ENCODE measurements around the gene RRP1. TPM values are rescaled to one million over a fixed set of nuclear protein-coding genes. Genes with fewer than 3 reads are reported as not detected.

RRP1 gene
- total RNA-seq, 1 experiment from 2014 or later: 76.7 TPM

- DNase-seq: no peak
- H3K9ac ChIP-seq (ENCODE audit: extremely low read depth, insufficient read length, low read length): no peak overlapping the region
- Mint-ChIP-seq H3K36me3 (ENCODE audit: insufficient read depth in 1 of 3, low read depth in 3 of 3) (no peaks in the 10 kb centered on the region), H3K9me3 (no peaks in the 10 kb centered on the region; a peak in 2 of 5 replicates), H3K27ac (no peak overlapping the region), H3K4me3 (no peak overlapping the region), H3K4me1 (peaks cover 16 to 18% of the 10 kb centered on the region in 2 experiments), H3K27me3 (ENCODE audit: low read depth) (peaks cover 2% of the 10 kb centered on the region)
- H4K20me1 ChIP-seq (ENCODE audit: control insufficient read depth, insufficient read depth, insufficient read length): no peaks in the 10 kb centered on the region
- H2BK15ac ChIP-seq (ENCODE audit: low read depth, low read length): no peak overlapping the region
- no peak overlapping the region for H4K5ac ChIP-seq (ENCODE audit: insufficient read length, low read depth, low read length)
- peaks cover 3% of the 10 kb centered on the region; the same call in 1 of the 2 replicates for H3K4me1 ChIP-seq (ENCODE audit: insufficient read depth, low read length)
- no peaks in the 10 kb centered on the region for H3K27me3 ChIP-seq (ENCODE audit: insufficient read depth, low read length)
- no peak overlapping the region for H3K56ac ChIP-seq (ENCODE audit: insufficient read length, low read depth, low read length)
- no peak overlapping the region for H3K18ac ChIP-seq (ENCODE audit: insufficient read length, low read depth, low read length)
- whole genome bisulfite sequencing (ENCODE audit: extremely low coverage, insufficient read length, low lambda C conversion rate): no CpG with 5 or more reads among the region's 6 CpGs
- H3K23me2 ChIP-seq (ENCODE audit: insufficient read length, low read depth, low read length, poor library complexity, severe bottlenecking): no peaks in the 10 kb centered on the region
- H2BK20ac ChIP-seq (ENCODE audit: low read depth, low read length, poor library complexity, severe bottlenecking): no peak overlapping the region
- no peaks in the 10 kb centered on the region for H3K79me1 ChIP-seq (ENCODE audit: insufficient read depth, low read depth, low read length, poor library complexity, severe bottlenecking)
- no peaks in the 10 kb centered on the region for H3K9me3 ChIP-seq (ENCODE audit: control insufficient read depth, low read depth, low read length)
- no peak overlapping the region for H2AK5ac ChIP-seq (ENCODE audit: insufficient read length, low read length)
- H4K8ac ChIP-seq (replicated peaks; ENCODE audit: insufficient read length, low read depth, low read length): no peak overlapping the region
- no peaks in the 10 kb centered on the region for H3K79me2 ChIP-seq (ENCODE audit: insufficient read depth, low read length)
- H3K14ac ChIP-seq (ENCODE audit: insufficient read depth, low read length): no peak overlapping the region
- H2AFZ ChIP-seq (ENCODE audit: low read length): no peak overlapping the region
- no peak overlapping the region for H4K91ac ChIP-seq (ENCODE audit: insufficient read length, low read depth, low read length)
- H3K27ac ChIP-seq (ENCODE audit: insufficient read length, low read depth, low read length): no peak overlapping the region
- no peak overlapping the region for H3K4ac ChIP-seq (ENCODE audit: low read depth, low read length)
- no peak overlapping the region for H2BK12ac ChIP-seq (ENCODE audit: insufficient read length, low read depth, low read length)
- H2BK120ac ChIP-seq (ENCODE audit: low read depth, low read length, poor library complexity, severe bottlenecking): no peak overlapping the region
- H3K4me2 ChIP-seq (ENCODE audit: insufficient read depth, insufficient read length, low read length): no peak overlapping the region
- TF ChIP-seq, protein P1, sequence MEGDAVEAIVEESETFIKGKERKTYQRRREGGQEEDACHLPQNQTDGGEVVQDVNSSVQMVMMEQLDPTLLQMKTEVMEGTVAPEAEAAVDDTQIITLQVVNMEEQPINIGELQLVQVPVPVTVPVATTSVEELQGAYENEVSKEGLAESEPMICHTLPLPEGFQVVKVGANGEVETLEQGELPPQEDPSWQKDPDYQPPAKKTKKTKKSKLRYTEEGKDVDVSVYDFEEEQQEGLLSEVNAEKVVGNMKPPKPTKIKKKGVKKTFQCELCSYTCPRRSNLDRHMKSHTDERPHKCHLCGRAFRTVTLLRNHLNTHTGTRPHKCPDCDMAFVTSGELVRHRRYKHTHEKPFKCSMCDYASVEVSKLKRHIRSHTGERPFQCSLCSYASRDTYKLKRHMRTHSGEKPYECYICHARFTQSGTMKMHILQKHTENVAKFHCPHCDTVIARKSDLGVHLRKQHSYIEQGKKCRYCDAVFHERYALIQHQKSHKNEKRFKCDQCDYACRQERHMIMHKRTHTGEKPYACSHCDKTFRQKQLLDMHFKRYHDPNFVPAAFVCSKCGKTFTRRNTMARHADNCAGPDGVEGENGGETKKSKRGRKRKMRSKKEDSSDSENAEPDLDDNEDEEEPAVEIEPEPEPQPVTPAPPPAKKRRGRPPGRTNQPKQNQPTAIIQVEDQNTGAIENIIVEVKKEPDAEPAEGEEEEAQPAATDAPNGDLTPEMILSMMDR (conservative IDR thresholded peaks at IDR 0.05): no peak
- H3K23ac ChIP-seq (ENCODE audit: insufficient read length, low read depth, low read length): no peak overlapping the region
- H3T11ph ChIP-seq (ENCODE audit: low read length): no peak overlapping the region
- H2BK5ac ChIP-seq (ENCODE audit: insufficient read length, low read length): no peak overlapping the region
These were observed 7.5 kb upstream of the RRP1 start for GRCh38 chr21:43781846-43782245.

Data from H9 (cell line).